ENCODE results near the gene EPAS1. TPM values are rescaled to one million over a fixed set of nuclear protein-coding genes. Genes with fewer than 3 reads are reported as not detected.

The EPAS1 gene
- total RNA-seq, 1 experiment from 2014 or later, result 106 TPM

DNA sequence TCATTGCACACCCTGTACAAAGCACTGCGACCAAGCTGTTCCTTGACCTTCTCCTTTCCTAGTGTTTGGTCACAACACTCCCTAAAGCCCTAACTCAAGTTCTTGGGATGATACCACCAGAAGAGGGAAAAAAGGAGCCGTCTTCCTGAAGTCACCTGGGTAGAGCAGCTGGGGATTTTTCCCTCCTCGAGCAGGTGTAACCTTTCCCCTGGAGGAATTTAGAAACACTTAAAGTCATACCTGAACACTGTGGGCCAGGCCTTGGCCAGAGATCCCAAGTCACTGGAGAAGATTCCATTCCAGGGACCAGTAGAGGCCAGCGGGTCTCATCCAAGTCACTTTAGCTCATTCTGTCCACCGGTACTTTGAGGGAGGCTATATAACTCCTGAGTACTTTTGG lies 13.2 kb downstream of the EPAS1 start:
- ChIA-PET CTCF (no interaction called here), POLR2A (no interaction called here)
- BruUV-seq (replicated peaks), result no TSS peak
- Histone ChIP-seq H3K9me3 (ENCODE audit: control insufficient read depth, insufficient read depth, low read depth, low read length) (no peaks in the 10 kb centered on the region), H3K27me3 (ENCODE audit: control insufficient read depth, insufficient read depth, low read length) (no peaks in the 10 kb centered on the region), H3K4me3 (ENCODE audit: low read depth in 2 of 2, low read length in 2 of 2) (no peak overlapping the region), H3K27ac (ENCODE audit: low read length) (peak overlapping the region; percentile 77), H3K4me1 (ENCODE audit: control insufficient read depth, insufficient read depth, low read length) (peaks cover 91% of the 10 kb centered on the region), H3K36me3 (ENCODE audit: control insufficient read depth, insufficient read depth, low read length) (no peaks in the 10 kb centered on the region)
- ATAC-seq (no peak), DNase-seq (ENCODE audit: low read depth, low spot score) (no peak)
- no peak for TF ChIP-seq SIN3A (IDR thresholded peaks at IDR 0.05; ENCODE audit: borderline replicate concordance, insufficient read depth, low read depth, low read length)
- TF ChIP-seq POLR2AphosphoS5 (IDR thresholded peaks at IDR 0.05; ENCODE audit: low read depth, low read length), result no peak
- TF ChIP-seq TCF7L2 (IDR thresholded peaks at IDR 0.05; ENCODE audit: low read depth, low read length), result no peak
- TF ChIP-seq, protein P1, sequence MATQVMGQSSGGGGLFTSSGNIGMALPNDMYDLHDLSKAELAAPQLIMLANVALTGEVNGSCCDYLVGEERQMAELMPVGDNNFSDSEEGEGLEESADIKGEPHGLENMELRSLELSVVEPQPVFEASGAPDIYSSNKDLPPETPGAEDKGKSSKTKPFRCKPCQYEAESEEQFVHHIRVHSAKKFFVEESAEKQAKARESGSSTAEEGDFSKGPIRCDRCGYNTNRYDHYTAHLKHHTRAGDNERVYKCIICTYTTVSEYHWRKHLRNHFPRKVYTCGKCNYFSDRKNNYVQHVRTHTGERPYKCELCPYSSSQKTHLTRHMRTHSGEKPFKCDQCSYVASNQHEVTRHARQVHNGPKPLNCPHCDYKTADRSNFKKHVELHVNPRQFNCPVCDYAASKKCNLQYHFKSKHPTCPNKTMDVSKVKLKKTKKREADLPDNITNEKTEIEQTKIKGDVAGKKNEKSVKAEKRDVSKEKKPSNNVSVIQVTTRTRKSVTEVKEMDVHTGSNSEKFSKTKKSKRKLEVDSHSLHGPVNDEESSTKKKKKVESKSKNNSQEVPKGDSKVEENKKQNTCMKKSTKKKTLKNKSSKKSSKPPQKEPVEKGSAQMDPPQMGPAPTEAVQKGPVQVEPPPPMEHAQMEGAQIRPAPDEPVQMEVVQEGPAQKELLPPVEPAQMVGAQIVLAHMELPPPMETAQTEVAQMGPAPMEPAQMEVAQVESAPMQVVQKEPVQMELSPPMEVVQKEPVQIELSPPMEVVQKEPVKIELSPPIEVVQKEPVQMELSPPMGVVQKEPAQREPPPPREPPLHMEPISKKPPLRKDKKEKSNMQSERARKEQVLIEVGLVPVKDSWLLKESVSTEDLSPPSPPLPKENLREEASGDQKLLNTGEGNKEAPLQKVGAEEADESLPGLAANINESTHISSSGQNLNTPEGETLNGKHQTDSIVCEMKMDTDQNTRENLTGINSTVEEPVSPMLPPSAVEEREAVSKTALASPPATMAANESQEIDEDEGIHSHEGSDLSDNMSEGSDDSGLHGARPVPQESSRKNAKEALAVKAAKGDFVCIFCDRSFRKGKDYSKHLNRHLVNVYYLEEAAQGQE (IDR thresholded peaks at IDR 0.05; ENCODE audit: insufficient read depth in 1 of 2, low read depth in 2 of 2, low read length in 1 of 2), result no peak
- in situ Hi-C loops (cut with HindIII; ENCODE audit: low pct_unique_long_range_greater_than_20kb, low sequenced_read_pairs), result no loop called here
- intact Hi-C loops (cut with micrococcal nuclease; ENCODE audit: unreplicated experiment), result no loop called here

DNA sequence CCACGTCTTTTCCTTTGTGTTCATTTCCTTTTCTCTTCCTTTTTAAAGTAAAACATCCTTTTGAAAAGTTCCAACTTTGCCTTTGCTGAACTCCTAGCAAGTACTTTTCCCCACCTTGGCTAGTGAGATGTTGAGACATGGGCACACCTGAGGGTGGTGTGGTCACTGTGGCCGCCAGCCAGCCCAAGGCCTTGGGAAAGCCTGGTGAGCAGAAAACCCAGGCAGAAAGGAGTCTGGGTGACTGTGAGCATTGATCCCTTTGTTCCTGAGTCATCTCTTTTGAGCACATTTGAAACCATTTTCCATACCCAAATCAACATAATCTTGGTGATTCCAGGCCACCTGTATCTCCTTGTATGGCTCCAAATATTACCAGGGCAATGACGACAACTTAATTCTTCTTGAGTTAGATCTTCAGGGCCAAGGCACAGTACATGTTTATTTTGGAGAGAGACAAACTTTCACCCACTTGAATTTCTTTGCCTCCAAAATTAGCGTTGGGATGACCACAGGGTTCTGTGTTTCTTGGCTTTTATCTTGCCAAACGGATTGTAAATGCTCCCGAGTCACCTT lies 14.5 kb downstream of the EPAS1 start:
- H3K9me3 ChIP-seq (ENCODE audit: control insufficient read depth, insufficient read depth, low read depth, low read length), result no peaks in the 10 kb centered on the region
- TF ChIP-seq TCF7L2 (IDR thresholded peaks at IDR 0.05; ENCODE audit: low read depth, low read length) (no peak), POLR2AphosphoS5 (IDR thresholded peaks at IDR 0.05; ENCODE audit: low read depth, low read length) (no peak), SIN3A (IDR thresholded peaks at IDR 0.05; ENCODE audit: borderline replicate concordance, insufficient read depth, low read depth, low read length) (no peak)
- TF ChIP-seq, protein P2, sequence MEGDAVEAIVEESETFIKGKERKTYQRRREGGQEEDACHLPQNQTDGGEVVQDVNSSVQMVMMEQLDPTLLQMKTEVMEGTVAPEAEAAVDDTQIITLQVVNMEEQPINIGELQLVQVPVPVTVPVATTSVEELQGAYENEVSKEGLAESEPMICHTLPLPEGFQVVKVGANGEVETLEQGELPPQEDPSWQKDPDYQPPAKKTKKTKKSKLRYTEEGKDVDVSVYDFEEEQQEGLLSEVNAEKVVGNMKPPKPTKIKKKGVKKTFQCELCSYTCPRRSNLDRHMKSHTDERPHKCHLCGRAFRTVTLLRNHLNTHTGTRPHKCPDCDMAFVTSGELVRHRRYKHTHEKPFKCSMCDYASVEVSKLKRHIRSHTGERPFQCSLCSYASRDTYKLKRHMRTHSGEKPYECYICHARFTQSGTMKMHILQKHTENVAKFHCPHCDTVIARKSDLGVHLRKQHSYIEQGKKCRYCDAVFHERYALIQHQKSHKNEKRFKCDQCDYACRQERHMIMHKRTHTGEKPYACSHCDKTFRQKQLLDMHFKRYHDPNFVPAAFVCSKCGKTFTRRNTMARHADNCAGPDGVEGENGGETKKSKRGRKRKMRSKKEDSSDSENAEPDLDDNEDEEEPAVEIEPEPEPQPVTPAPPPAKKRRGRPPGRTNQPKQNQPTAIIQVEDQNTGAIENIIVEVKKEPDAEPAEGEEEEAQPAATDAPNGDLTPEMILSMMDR (IDR thresholded peaks at IDR 0.05), result no peak
- TF ChIP-seq, protein P1 (IDR thresholded peaks at IDR 0.05; ENCODE audit: insufficient read depth in 1 of 2, low read depth in 2 of 2, low read length in 1 of 2), result no peak
- in situ Hi-C loops (cut with HindIII; ENCODE audit: low pct_unique_long_range_greater_than_20kb, low sequenced_read_pairs), result no loop called here
- intact Hi-C loops (cut with micrococcal nuclease; ENCODE audit: unreplicated experiment), result no loop called here
- peaks cover 91% of the 10 kb centered on the region for H3K4me1 ChIP-seq (ENCODE audit: control insufficient read depth, insufficient read depth, low read length)
- ChIA-PET CTCF (no interaction called here), POLR2A (no interaction called here)
- H3K27me3 ChIP-seq (ENCODE audit: control insufficient read depth, insufficient read depth, low read length), result no peaks in the 10 kb centered on the region
- H3K4me3 ChIP-seq (ENCODE audit: low read depth in 2 of 2, low read length in 2 of 2), result no peak overlapping the region
- no peaks in the 10 kb centered on the region for H3K36me3 ChIP-seq (ENCODE audit: control insufficient read depth, insufficient read depth, low read length)
- peak overlapping the region; percentile 77 for H3K27ac ChIP-seq (ENCODE audit: low read length)
- ATAC-seq, result no peak
- BruUV-seq (replicated peaks), result no TSS peak
- no peak for DNase-seq (ENCODE audit: low read depth, low spot score)

Data from Panc1 (cell line).